Brain pericyte (primary cell): ENCODE data around the gene SNX20.

Source experiments
- DNase-seq: peaks from one replicate; pipeline ENCODE4 v3.0.0-alpha.2; 2012; ENCODE audit warnings: low read depth, low spot score

Gene SNX20

GRCh38 chr16:50681021-50681885 lies at the start of gene SNX20:
Gene SNX20 (minus strand): TSS chr16:50681312. CDS start chr16:50677526, 3,786 bp downstream.
- no peak for DNase-seq

GRCh38 chr16:50724306-50724705 lies 43.2 kb upstream of the SNX20 start:
- no peak for DNase-seq

GRCh38 chr16:50722960-50723359 lies 41.8 kb upstream of the SNX20 start:
- DNase-seq: no peak

GRCh38 chr16:50722405-50722737 lies 41.3 kb upstream of the SNX20 start:
- no peak for DNase-seq

- no peak for DNase-seq
Measured at GRCh38 chr16:50721549-50722404, 40.7 kb upstream of the SNX20 start.

- DNase-seq: no peak
Measured at GRCh38 chr16:50719401-50720337, 38.6 kb upstream of the SNX20 start.

GRCh38 chr16:50718761-50719400 lies 37.8 kb upstream of the SNX20 start:
- DNase-seq: no peak

GRCh38 chr16:50718061-50718760 lies 37.1 kb upstream of the SNX20 start:
- DNase-seq: no peak

- DNase-seq: no peak
Measured at GRCh38 chr16:50717494-50717893, 36.4 kb upstream of the SNX20 start.

GRCh38 chr16:50717091-50717490 lies 36.0 kb upstream of the SNX20 start:
- DNase-seq: no peak

- no peak for DNase-seq
Measured at GRCh38 chr16:50712956-50713355, 31.8 kb upstream of the SNX20 start.

- no peak for DNase-seq
Measured at GRCh38 chr16:50712560-50712898, 31.4 kb upstream of the SNX20 start.

- no peak for DNase-seq
Measured at GRCh38 chr16:50711862-50712559, 30.9 kb upstream of the SNX20 start.

GRCh38 chr16:50711040-50711439 lies 29.9 kb upstream of the SNX20 start:
- DNase-seq: no peak

- no peak for DNase-seq
Measured at GRCh38 chr16:50709980-50710379, 28.9 kb upstream of the SNX20 start.

- DNase-seq: no peak
Measured at GRCh38 chr16:50709061-50709684, 28.1 kb upstream of the SNX20 start.

GRCh38 chr16:50708373-50709060 lies 27.4 kb upstream of the SNX20 start:
- DNase-seq: no peak

- no peak for DNase-seq
Measured at GRCh38 chr16:50706250-50706649, 25.1 kb upstream of the SNX20 start.
